DOHH2 (cell line): ENCODE results near the gene BTBD1.

Experiments
- CTCF ChIP-seq: fragments of 200-600 bp; sonication (generic); IDR thresholded peaks from one replicate; pipeline ENCODE4 v1.5.1; 2014; ENCODE audit warnings: antibody characterized with exemption, mild to moderate bottlenecking, low read depth, low read length; ENCODE audit not compliant: poor library complexity, severe bottlenecking
- EZH2phosphoT487 ChIP-seq: fragments of 200-600 bp; sonication (generic); IDR thresholded peaks from 2 replicates; pipeline ENCODE4 v1.6.1; 2017; ENCODE audit warnings: borderline replicate concordance, mild to moderate bottlenecking, antibody characterized with exemption, low read length, moderate library complexity, mixed read lengths

- no peak for TF ChIP-seq CTCF
- no peak for TF ChIP-seq EZH2phosphoT487
Measured at GRCh38 chr15:83039206-83039605, 27.8 kb downstream of the BTBD1 start.
